T-cell (primary cell): ENCODE data around the gene SLC22A23. TPM values are rescaled to one million over a fixed set of nuclear protein-coding genes. Genes with fewer than 3 reads are reported as not detected.

Experiments used
- ATAC-seq, 4 experiments: fragments of 200-7000 bp in 3 of 4; fragments of 150-1000 bp in 1 of 4; cut with Tn5 transposase; replicated peaks in 1 of 4; 1 replicate in 3 of 4; 2 replicates in 1 of 4; pipeline ENCODE4 v1.10.0; 2021; ENCODE audit warnings: moderate library complexity in 3 of 4, mild to moderate bottlenecking in 2 of 4, moderate number of reproducible peaks in 1 of 4
- CTCF ChIA-PET, 2 donors: fragments of 300-600 bp; sonication (Branson Sonifier 250); formaldehyde crosslinking; loops; one replicate each; lab custom pipeline; 2022; ENCODE audit warnings: antibody characterized with exemption in 2 of 2; lab: Charles Lee
- POLR2A ChIA-PET, 2 donors: fragments of 300-600 bp; sonication (Branson Sonifier 250); formaldehyde crosslinking; loops; one replicate each; lab custom pipeline; 2022; ENCODE audit warnings: antibody characterized with exemption in 2 of 2; lab: Charles Lee
- DNase-seq, 35 experiments: peaks; one replicate each; pipeline versions ENCODE4 v3.0.0 to v3.0.0-alpha.2; 2013 to 2023
- H3K27ac ChIP-seq: one replicate; pipeline ENCODE4 v1.5.1; 2013; ENCODE audit warnings: low read length
- H3K27me3 ChIP-seq, 2 experiments: replicated peaks in 1 of 2; 1 replicate in 1 of 2; 2 replicates in 1 of 2; pipeline versions ENCODE4 v1.6.1 to v1.7.0; 2013; ENCODE audit warnings: low read length in 1 of 2, mixed read lengths in 1 of 2; ENCODE audit not compliant: control insufficient read depth in 2 of 2, insufficient read depth in 2 of 2; ENCODE audit errors: extremely low read depth in 1 of 2
- H3K36me3 ChIP-seq, 2 donors: 1 replicate in 1 of 2; 2 replicates in 1 of 2; pipeline versions ENCODE4 v1.6.1 to v1.7.0; 2013; ENCODE audit warnings: low read length in 1 of 2; ENCODE audit not compliant: control insufficient read depth in 2 of 2, insufficient read depth in 1 of 2; ENCODE audit errors: extremely low read depth in 1 of 2
- H3K4me1 ChIP-seq, 2 experiments: 1 replicate in 1 of 2; 2 replicates in 1 of 2; pipeline versions ENCODE4 v1.6.1 to v1.7.0; 2013; ENCODE audit warnings: low read length in 2 of 2, mixed read lengths in 1 of 2; ENCODE audit not compliant: insufficient read depth in 2 of 2, control insufficient read depth in 1 of 2; ENCODE audit errors: extremely low read depth in 1 of 2
- H3K4me3 ChIP-seq, 2 donors: 1 replicate in 1 of 2; 2 replicates in 1 of 2; pipeline versions ENCODE4 v1.5.1 to v1.7.0; 2013; ENCODE audit warnings: mild to moderate bottlenecking in 2 of 2, low read length in 1 of 2, moderate library complexity in 1 of 2; ENCODE audit not compliant: control insufficient read depth in 1 of 2; ENCODE audit errors: extremely low read depth in 1 of 2
- H3K9me3 ChIP-seq: 2 replicates; pipeline ENCODE4 v1.7.0; 2013
- H3K27ac Mint-ChIP-seq, 2 donors: one replicate each; pipeline ENCODE4 v1.8.0; 2020 to 2021; ENCODE audit warnings: mild to moderate bottlenecking in 2 of 2, mixed read lengths in 2 of 2
- H3K27me3 Mint-ChIP-seq, 2 donors: one replicate each; pipeline ENCODE4 v1.8.0; 2021 to 2022; ENCODE audit warnings: mixed read lengths in 2 of 2
- H3K36me3 Mint-ChIP-seq: one replicate; pipeline ENCODE4 v1.8.0; 2021; ENCODE audit warnings: mixed read lengths
- H3K4me1 Mint-ChIP-seq, 3 donors: one replicate each; pipeline ENCODE4 v1.8.0; 2020 to 2022; ENCODE audit warnings: mixed read lengths in 3 of 3, mild to moderate bottlenecking in 1 of 3
- H3K4me3 Mint-ChIP-seq, 3 donors: one replicate each; pipeline ENCODE4 v1.8.0; 2020 to 2022; ENCODE audit warnings: mild to moderate bottlenecking in 3 of 3, mixed read lengths in 3 of 3, moderate library complexity in 3 of 3
- H3K9me3 Mint-ChIP-seq, 3 donors: one replicate each; pipeline ENCODE4 v1.8.0; 2020 to 2022; ENCODE audit warnings: mixed read lengths in 3 of 3
- WGBS: methylation state at CpG from one replicate; pipeline ENCODE4 v1.1.5; 2013; ENCODE audit warnings: missing lambda C conversion rate; ENCODE audit not compliant: insufficient coverage; 5-methylcytosine and 5-hydroxymethylcytosine counted together
- total RNA-seq, 35 experiments: library from RNA in 6 of 35; stranded (reverse) in 6 of 35; fragments of 120-200 nt in 1 of 35; gene quantifications; one replicate each; pipeline versions ENCODE4 v1.2.1 to v1.2.4 and lab custom pipeline; 2013 to 2026

SLC22A23 gene
- total RNA-seq, 5 donors from 2014 or later (not counting 1 experiment from before 2014, with no cell fraction given): 6.2 to 14.8 (median 12.1) TPM

DNA sequence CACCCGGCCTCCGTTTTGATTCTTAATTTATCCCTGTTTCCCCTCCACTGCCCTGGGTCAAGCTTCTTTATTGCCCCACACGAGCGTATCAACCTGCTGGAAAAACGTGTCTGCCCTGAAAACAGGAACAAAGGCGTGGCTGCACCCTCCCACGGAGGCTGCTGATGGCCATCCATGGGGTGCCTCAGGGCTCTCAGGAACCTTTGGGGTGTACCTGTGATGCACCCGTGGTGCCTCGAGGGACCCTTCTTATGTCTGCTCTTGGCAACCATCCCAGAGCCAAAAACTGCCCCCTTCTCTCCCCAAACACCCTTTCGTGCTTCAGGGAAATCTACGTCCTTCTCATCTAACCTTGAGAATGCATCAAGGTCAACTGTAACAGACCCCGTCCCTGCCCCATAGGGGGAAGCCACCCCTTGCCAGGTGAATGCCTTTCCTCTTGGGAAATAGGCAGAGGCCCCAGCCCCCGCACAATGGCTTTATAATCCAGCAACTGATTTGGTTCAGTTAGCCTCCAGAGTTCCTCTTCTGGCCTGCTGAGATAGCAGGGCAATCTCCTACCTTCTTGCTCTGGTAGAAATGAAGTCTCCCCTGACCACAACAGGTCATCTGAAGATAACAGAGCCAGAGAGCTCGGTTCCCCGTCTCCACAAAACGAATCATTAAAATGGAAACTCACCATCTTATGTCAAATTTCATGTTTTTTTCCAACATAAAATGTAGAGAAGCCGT is 168.7 kb downstream of the SLC22A23 start:
- Mint-ChIP-seq H3K27me3 (no peaks in the 10 kb centered on the region), H3K27ac (peak overlapping the region in 1 of 2 donors; percentile 23), H3K36me3 (peaks cover 3% of the 10 kb centered on the region), H3K4me3 (no peak overlapping the region), H3K9me3 (no peaks in the 10 kb centered on the region), H3K4me1 (no peaks in the 10 kb centered on the region)
- no peak overlapping the region for H3K4me3 ChIP-seq
- no peaks in the 10 kb centered on the region for H3K9me3 ChIP-seq
- DNase-seq: no peak
- H3K4me1 ChIP-seq: no peaks in the 10 kb centered on the region
- no peak overlapping the region for H3K27ac ChIP-seq
- no peak for ATAC-seq
- H3K36me3 ChIP-seq: peaks cover 0 to 4% of the 10 kb centered on the region in 2 donors
- CTCF ChIA-PET: interaction anchor here in 1 of 2 donors (0.6 kb wide), 1 partner anchor 442 kb away, joined by 4 read pairs; no protein-coding TSS in a partner anchor
- 85% methylated on average over 16 of the region's 17 CpGs for WGBS
- POLR2A ChIA-PET: interaction anchor here in 1 of 2 donors (0.7 kb wide), 1 partner anchor 832 kb away, joined by 4 read pairs; no protein-coding TSS in a partner anchor
- peaks cover 0 to 3% of the 10 kb centered on the region in 2 experiments for H3K27me3 ChIP-seq

DNA sequence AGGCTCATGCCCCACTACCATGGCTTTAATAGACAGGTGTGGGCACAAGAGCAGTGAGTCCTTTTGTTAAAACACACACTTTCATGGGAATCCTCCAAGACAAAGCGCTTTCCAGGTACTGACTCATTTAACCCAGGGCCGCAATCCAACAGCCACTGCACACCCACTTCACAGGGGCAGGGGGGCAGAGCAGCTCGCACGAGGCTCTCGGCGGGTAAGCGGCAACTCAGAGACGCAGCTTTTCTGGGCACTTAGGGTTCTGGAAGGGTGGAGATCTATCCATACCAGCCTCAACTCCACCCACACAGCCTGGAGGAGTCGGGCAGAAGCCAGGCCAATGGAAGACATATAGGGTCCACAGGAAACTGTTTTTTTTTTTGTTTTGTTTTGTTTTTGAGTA is 169.5 kb downstream of the SLC22A23 start:
- Mint-ChIP-seq H3K27me3 (no peaks in the 10 kb centered on the region), H3K36me3 (peaks cover 5% of the 10 kb centered on the region), H3K4me1 (no peaks in the 10 kb centered on the region), H3K4me3 (no peak overlapping the region), H3K27ac (no peak overlapping the region), H3K9me3 (no peaks in the 10 kb centered on the region)
- H3K27me3 ChIP-seq: peaks cover 0 to 3% of the 10 kb centered on the region in 2 experiments
- H3K4me3 ChIP-seq: no peak overlapping the region
- CTCF ChIA-PET: no interaction called here
- H3K9me3 ChIP-seq: no peaks in the 10 kb centered on the region
- no peaks in the 10 kb centered on the region for H3K4me1 ChIP-seq
- POLR2A ChIA-PET: interaction anchor here in 1 of 2 donors (0.7 kb wide), 1 partner anchor 833 kb away, joined by 4 read pairs; no protein-coding TSS in a partner anchor
- DNase-seq (no peak), ATAC-seq (no peak)
- no peak overlapping the region for H3K27ac ChIP-seq
- peaks cover 4 to 11% of the 10 kb centered on the region in 2 donors for H3K36me3 ChIP-seq
- no CpG with 5 or more reads among the region's 9 CpGs for WGBS

DNA sequence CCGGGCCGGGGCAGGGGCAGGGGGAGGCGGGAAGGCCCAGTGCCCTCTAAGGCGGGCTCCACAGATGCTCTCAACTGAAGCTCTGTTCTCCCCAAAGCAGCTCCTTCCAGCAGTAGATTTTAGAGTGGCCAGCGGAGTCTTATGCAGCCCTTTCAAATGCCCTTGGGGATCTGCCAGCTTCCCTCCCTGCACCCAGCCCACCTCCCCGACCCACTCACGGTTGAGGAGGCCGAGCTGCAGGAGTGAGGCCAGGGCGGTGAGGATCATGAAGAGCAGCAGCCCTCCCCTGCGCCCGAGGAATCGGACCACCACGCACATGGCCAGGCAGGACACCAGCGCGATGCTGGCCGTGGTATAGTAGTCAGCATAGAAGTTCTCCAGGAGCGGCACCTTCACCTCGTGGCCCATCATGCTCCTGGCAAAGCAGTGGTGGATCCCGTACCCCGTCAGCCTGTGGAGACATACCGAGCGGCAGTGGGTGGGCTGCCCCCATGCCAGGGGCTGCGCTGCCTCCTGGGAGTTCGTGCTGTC is 170.1 kb downstream of the SLC22A23 start:
- no peak overlapping the region for H3K4me3 Mint-ChIP-seq
- POLR2A ChIA-PET: no interaction called here
- ATAC-seq: no peak

DNA sequence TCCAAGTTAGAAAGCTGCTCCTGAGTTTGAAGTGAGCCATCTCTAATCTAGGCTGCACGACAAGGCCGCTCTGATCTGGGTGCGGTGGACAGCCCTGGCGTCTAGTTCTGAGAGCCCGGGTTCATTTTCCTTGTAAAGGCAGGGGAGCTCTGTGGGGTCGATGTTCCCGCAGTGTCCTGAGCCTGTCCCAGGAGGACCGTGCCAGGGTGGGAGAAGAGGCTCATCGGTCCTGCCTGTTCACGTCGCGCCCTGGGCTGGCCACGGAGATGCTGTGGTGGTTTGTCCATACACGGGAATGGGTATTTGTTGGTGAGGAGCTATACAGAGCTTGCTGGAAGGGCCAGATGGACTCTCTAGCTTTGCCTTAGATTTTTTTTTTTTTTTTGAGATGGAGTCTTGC is 171.1 kb downstream of the SLC22A23 start:
- Histone ChIP-seq H3K27me3 (peaks cover 0 to 3% of the 10 kb centered on the region in 2 experiments), H3K4me1 (no peaks in the 10 kb centered on the region), H3K27ac (no peak overlapping the region), H3K9me3 (no peaks in the 10 kb centered on the region), H3K36me3 (peaks cover 10 to 11% of the 10 kb centered on the region in 2 donors), H3K4me3 (no peak overlapping the region)
- 82% methylated on average over 14 of the region's 14 CpGs for WGBS
- POLR2A ChIA-PET: no interaction called here
- Mint-ChIP-seq H3K27me3 (no peaks in the 10 kb centered on the region), H3K9me3 (no peaks in the 10 kb centered on the region), H3K27ac (no peak overlapping the region), H3K4me3 (no peak overlapping the region), H3K36me3 (peaks cover 5% of the 10 kb centered on the region), H3K4me1 (no peaks in the 10 kb centered on the region)
- CTCF ChIA-PET: no interaction called here
- DNase-seq (no peak), ATAC-seq (no peak)

More for the DNA sequence above, 170.1 kb downstream of the SLC22A23 start:
- DNase-seq: no peak
- H3K27ac ChIP-seq: no peak overlapping the region
- no peaks in the 10 kb centered on the region for H3K4me1 ChIP-seq
- Mint-ChIP-seq H3K27ac (no peak overlapping the region), H3K9me3 (no peaks in the 10 kb centered on the region), H3K36me3 (peaks cover 5% of the 10 kb centered on the region), H3K27me3 (no peaks in the 10 kb centered on the region), H3K4me1 (no peaks in the 10 kb centered on the region)
- peaks cover 9 to 11% of the 10 kb centered on the region in 2 donors for H3K36me3 ChIP-seq
- H3K27me3 ChIP-seq: peaks cover 0 to 3% of the 10 kb centered on the region in 2 experiments
- no peak overlapping the region for H3K4me3 ChIP-seq
- CTCF ChIA-PET: no interaction called here
- H3K9me3 ChIP-seq: no peaks in the 10 kb centered on the region
- whole genome bisulfite sequencing: 93% methylated on average over 16 of the region's 24 CpGs

DNA sequence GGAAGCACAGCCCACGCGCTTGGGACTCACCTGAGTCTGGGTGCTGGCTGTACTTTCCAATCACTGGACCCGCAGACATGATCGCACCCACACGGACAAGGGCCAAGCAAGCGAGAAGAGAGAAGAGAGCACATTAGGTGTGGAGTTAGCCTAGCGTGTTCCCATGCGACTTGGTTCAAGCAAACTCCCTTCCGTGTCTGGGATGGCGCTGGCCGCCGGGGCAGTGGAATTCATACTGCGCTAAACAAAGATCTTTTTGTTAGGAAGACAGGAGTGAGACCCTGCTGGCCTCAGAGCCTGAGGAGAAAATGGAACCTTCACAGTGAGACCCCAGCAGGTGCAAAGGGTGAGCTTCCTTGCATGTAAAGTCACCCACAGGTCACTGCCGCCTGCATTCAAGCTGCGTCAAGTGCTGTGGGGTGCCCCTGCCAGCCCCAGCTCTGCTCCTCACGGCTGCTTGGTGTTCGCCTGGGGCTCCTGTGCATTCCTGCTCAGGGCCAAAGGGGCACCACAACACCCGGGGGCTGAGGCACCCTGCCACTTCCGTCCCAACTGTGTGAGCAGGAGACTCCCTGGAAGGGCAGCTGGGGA is 171.7 kb downstream of the SLC22A23 start:
- H3K27me3 ChIP-seq: no peaks in the 10 kb centered on the region
- CTCF ChIA-PET: no interaction called here
- H3K9me3 ChIP-seq: no peaks in the 10 kb centered on the region
- no peaks in the 10 kb centered on the region for H3K4me1 Mint-ChIP-seq
- no peaks in the 10 kb centered on the region for H3K27me3 Mint-ChIP-seq
- POLR2A ChIA-PET: no interaction called here
- peaks cover 5% of the 10 kb centered on the region for H3K36me3 Mint-ChIP-seq
- peaks cover 10 to 11% of the 10 kb centered on the region in 2 donors for H3K36me3 ChIP-seq
- no peak for ATAC-seq
- H3K27ac Mint-ChIP-seq: no peak overlapping the region
- H3K27ac ChIP-seq: no peak overlapping the region
- H3K9me3 Mint-ChIP-seq: no peaks in the 10 kb centered on the region
- H3K4me3 ChIP-seq: no peak overlapping the region
- WGBS: 93% methylated on average over 12 of the region's 19 CpGs
- H3K4me3 Mint-ChIP-seq: no peak overlapping the region
- DNase-seq: no peak
- H3K4me1 ChIP-seq: no peaks in the 10 kb centered on the region

DNA sequence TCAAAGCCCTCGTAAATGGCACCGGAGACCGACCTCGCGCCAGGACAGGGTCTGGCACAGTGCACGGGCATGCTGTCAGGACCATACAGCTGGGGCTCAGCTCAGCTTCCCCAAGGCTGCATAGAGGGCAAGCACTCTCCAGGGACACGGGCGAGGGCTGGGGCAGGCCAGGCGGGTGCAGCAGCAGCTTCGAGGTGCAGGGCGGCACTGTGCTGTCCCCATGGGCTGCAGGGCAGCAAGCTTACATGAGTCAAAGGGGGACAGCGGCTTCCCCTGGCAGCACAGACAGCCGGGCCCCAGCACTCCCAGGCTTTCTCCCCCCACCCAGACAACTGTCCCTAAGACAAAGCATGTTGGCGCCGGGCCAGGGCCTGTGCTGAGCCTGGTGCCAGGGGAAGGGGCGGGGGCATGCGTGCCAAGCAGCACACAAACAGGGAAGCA is 172.4 kb downstream of the SLC22A23 start:
- ATAC-seq (no peak), DNase-seq (no peak)
- Histone ChIP-seq H3K9me3 (no peaks in the 10 kb centered on the region), H3K36me3 (peaks cover 10 to 11% of the 10 kb centered on the region in 2 donors), H3K4me3 (no peak overlapping the region), H3K27ac (no peak overlapping the region), H3K4me1 (peaks cover 0 to 3% of the 10 kb centered on the region in 2 experiments), H3K27me3 (no peaks in the 10 kb centered on the region)
- Mint-ChIP-seq H3K27ac (no peak overlapping the region), H3K27me3 (no peaks in the 10 kb centered on the region), H3K9me3 (no peaks in the 10 kb centered on the region), H3K4me3 (no peak overlapping the region), H3K4me1 (peaks cover 3 to 5% (median 4%) of the 10 kb centered on the region in 3 donors), H3K36me3 (peaks cover 5% of the 10 kb centered on the region)
- ChIA-PET CTCF (no interaction called here), POLR2A (no interaction called here)
- WGBS: 97% methylated on average over 14 of the region's 17 CpGs
